HCT116 (cell line): Measurements from ENCODE around the gene CDH4.

Experiments used
- CTCF ChIP-seq, 3 experiments: fragments of 200-600 bp in 1 of 3; sonication (generic) in 1 of 3; IDR thresholded peaks in 2 of 3; conservative IDR thresholded peaks in 1 of 3; 2 replicates each; pipeline ENCODE4 v1.5.1; 2012 to 2017; ENCODE audit warnings: low read depth in 2 of 3, low read length in 2 of 3, antibody characterized with exemption in 1 of 3, borderline replicate concordance in 1 of 3, control low read depth in 1 of 3, mild to moderate bottlenecking in 1 of 3, mixed read lengths in 1 of 3, mixed run types in 1 of 3, moderate library complexity in 1 of 3; ENCODE audit not compliant: insufficient read depth in 1 of 3
- EZH2phosphoT487 ChIP-seq: fragments of 200-600 bp; IDR thresholded peaks from 2 replicates; pipeline ENCODE4 v1.6.1; 2018; ENCODE audit warnings: antibody characterized with exemption, borderline replicate concordance
- POLR2A ChIP-seq: IDR thresholded peaks from 2 replicates; pipeline ENCODE4 v1.7.0; 2011; ENCODE audit warnings: borderline replicate concordance; ENCODE audit not compliant: insufficient read depth, insufficient read length; ENCODE audit errors: extremely low read depth
- REST ChIP-seq: IDR thresholded peaks from 2 replicates; pipeline ENCODE4 v1.6.1; 2012; ENCODE audit warnings: low read depth

GRCh38 chr20:61900945-61901293, 648.9 kb downstream of the CDH4 start:
- TF ChIP-seq CTCF (IDR thresholded peaks at IDR 0.05 in 2 of 3, conservative IDR thresholded peaks at IDR 0.05 in 1 of 3; ENCODE audit: borderline replicate concordance in 1 of 3, insufficient read depth in 1 of 3, low read depth in 2 of 3, low read length in 2 of 3) = no peak
- TF ChIP-seq POLR2A = no peak
- TF ChIP-seq REST = no peak
- TF ChIP-seq EZH2phosphoT487 = no peak
